Raji (cell line): ENCODE results near the gene PKD1.

ENCODE experiments used
- POLR2A ChIP-seq: IDR thresholded peaks from 2 replicates; pipeline ENCODE4 v1.6.1; 2011; ENCODE audit warnings: low read depth, low read length, control low read depth; ENCODE audit not compliant: insufficient read depth

The PKD1 gene

DNA sequence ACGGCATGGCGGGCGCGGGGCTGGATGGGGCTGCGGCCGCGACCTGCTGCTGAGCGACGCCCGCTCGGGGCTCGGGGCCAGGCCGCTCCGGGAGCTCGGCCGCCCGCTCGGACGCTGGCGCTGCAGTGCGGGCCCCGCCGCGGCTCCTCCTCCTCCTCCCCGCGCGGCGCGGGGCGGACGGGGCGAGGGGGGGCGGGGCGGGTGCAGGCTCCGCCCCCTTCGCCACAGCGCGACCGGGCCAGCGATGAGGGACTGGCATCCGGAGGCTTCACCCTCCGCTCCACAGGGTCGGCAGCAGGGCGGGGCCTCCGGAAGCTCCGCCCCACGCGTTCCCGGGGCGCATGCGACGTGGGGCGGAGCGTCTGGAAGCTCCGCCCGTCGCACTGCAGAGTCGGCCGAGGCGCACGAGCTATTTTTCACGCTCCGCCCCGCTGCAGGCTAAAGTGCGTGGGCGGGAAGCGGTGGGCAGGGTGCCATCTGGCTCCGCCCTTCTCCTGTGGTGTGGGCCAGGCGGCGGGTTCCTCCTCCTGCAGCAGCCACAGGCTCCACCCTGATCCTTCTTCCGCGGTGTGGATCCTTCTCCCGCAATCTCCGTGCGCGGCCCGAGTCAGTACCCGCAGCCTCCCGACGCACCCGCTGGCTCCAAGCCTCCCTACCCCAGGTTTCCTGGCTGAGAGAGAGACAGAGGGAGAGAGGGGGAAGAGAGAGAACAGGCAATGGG lies at the start of gene PKD1:
PKD1 (minus strand) TSS at position 129 of the 721 bp plus-strand sequence. CDS start 209 bp downstream, outside the sequence.
- TF ChIP-seq POLR2A, result peak; percentile 48

DNA sequence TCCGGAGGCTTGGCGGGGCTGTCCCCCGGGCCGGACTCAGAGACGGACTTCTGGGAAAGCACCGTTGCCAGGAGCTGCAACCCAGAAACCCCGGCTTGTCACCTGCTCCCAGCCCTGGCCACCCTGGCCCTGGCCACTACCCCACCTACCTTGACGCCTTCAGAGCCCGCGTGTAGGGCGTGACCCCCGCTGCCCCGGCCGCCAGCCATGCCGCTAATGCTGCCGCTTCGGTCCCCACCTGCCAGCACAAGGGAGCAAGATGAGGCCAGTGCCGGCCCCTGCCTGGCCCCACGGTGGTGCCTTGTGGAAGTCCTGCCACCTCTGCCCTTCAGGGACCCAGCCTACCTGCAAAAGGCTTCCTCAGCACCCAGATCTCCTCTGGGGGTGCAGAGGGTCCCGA lies 49.3 kb upstream of the PKD1 start:
- no peak for TF ChIP-seq POLR2A

DNA sequence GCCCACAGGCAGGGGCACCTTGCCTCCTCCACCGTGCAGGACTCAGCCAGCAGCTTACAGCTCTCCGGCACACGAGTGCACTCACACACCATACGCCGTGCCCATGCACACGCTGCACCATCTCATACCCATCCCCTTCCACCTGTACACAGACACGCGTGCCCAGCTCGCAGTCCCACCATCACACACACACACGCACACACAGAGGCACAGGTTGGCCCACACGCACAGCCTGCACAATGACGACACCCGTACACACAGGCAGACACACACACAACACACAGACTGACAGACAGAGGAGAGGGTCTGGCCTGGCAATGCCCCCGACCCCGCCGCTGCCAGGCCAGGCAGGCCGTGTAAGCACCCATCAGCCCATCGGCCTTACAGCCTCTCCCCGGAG lies 48.6 kb upstream of the PKD1 start:
- TF ChIP-seq POLR2A, result no peak

DNA sequence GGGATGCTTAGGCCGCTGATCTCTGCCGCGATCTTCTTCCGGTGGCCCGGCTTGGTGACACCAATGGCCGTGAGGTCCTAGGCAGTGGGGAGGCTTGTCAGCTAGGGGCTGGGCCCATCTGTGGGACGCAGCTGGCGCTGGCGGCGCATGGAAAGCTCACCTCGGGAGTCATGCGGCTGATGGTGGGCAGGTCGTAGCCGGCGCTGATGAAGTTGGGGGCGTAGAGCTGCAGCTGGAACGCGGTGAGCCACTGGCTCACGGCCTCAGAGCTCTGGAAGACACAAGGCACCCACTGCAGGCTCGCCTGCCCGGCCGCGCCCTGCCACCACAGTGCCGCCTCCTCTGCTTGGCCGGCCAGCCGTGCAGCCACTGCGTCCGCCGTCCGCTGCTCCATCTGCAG lies 48.0 kb upstream of the PKD1 start:
- TF ChIP-seq POLR2A, result no peak

DNA sequence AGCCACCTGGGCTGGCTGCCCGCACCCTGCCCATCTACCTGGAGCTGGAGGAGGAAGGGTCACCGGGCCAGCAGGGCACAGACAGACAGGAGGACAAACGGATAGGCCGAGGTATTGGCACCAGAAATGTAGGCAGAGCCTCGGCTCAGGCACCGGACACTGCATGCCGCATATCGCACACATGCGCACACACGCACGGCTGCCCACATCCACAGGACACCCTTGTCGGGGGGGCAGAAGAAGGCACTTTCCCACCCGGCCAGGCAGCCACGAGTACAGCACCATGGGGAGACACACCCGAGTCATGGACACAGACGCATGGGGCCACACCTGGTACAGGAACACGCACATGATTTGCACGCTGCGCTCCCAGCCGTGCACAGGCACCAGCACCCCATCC lies 46.3 kb upstream of the PKD1 start:
- TF ChIP-seq POLR2A, result no peak

DNA sequence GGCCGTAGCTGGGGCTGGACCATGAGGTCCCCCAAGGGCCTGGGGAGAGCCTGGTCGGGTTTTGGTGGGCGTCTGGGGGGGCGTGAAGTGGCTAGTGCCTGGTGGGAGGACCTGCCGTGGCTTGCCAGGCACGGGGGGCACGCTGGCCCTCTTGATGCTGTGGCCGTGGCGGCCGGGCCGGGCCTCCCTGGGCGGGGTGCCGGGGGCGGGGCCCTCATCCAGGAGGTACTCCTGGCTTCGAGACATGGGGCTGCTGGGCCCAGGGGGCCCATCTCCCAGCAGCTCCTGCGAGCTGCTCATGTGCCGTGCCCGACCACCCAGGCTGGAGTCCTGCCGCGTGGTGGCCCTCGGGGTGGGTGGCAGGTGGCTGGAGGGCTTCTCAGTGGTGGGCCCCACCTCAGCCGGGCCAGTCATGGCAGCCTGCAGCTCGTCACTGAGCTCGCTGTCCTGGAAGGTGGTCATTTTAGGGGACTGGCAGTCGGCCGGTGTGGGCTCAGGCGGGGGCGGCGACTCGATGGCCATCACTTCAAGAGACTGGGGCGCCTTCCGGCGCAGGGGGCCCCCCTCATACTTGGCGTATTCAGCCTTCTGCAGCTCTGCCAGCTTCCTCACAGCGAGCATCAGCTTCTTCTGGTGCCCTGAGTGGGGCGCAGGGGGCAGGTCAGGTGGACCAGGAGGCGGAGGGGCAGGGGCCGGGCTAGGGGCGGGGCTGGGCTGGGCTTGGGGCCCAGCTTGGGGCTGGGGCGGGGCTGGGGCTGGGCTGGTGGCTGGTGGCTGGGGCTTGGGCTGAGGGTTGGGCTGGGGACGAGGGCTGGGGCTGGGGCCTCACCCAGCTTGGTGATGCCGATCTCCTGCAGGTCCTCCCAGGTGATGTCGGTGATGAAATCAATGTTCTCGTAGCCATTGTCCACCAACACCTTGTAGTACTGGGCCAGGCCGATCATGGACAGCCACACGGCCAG lies 45.5 kb upstream of the PKD1 start:
- TF ChIP-seq POLR2A, result no peak

DNA sequence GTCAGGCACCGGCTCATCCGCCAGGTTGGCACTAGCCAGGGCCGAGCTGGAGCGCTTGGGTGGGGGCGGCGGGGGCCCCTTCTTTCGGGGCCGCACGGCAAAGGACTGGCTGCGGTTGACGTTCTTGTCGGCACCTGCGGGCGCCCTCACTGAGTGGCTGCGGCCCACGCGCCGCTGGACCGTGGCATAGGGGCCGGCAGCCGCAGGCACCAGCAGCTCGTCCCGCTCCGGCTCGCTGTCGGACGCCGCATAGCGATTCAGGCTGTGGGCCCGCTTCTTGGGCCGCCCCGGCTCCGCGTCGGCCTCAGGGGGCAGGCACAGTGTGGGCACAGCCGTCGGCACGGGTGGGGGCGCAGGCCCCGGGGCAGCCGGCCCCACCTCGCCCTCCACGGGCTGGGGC lies 44.8 kb upstream of the PKD1 start:
- TF ChIP-seq POLR2A, result no peak

DNA sequence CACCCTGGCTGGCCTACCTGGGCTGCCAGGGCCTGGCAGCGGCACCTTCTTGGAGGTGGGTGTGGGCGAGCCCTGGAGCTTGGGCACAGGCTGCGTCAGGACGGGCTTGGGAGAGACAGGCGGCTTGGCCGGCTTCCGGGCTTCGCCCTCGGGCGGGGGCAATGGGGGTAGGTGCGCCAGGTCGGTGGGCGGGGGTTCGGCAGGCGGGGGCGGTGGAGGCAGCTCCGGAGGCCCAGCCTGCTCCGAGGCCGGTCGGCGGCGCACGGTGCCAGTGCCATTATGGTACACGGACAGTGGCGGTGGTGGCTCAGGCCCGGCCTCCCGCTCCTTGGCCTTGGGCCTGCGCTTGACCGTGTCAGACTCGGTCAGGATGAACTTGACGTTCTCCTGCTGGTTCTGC lies 43.9 kb upstream of the PKD1 start:
- TF ChIP-seq POLR2A, result no peak

DNA sequence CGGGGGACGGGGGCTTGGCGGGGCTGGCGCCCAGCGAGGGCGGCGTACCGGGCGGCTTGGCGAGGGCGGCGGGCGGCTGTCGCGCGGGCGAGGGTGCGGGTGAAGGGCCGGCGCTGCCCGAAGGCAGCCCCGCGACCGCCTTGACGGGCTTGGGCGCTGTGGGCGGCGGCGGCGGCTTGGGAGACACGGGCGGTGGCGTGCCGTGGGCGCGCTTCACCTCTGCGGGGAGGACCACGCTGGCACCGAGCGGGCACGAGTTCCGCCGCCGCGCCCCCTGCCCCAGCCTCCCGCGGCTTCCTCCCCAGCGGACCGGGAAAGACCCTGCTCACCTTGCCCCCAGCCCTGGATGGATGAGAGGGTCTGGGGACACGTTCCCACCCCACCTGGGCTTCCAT lies 43.4 kb upstream of the PKD1 start:
- TF ChIP-seq POLR2A, result no peak

DNA sequence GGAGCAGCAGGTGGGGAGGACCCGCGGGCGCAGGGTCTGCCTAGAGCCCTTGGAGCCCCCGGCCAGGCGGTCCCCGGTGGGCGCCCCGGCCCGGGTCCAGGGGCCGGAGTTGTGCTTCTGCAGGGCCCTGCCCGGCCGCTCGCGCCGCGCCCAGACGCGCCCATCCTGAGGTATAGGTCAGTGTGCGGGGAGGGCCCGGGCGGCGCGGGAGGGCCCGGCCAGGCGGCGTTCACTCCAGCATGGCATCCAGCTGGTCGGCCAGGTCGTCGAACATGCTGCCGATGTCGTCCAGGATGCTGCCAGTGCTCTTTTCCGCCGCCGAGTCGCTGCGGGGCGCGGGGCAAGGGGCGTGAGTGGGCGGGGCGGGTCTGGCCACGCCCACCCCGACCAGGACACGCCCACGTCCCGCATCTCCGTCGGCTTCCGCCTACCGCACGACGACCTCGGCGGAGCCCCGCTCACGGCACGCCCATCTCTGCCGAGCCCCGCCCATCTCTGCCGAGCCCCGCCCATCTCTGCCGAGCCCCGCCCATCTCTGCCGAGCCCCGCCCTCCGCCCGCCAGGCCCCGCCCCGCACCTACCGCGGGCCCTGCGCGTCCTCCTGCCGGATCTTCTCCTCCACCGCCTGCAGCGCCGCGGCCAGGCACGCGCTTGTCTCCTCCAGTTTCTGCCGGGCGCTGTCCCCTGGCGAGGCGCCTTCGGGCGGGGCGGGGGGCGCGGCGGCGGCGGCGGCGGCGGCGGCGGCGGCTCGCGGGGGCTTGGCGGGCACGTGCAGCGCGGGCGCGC lies 42.8 kb upstream of the PKD1 start:
- no peak for TF ChIP-seq POLR2A

DNA sequence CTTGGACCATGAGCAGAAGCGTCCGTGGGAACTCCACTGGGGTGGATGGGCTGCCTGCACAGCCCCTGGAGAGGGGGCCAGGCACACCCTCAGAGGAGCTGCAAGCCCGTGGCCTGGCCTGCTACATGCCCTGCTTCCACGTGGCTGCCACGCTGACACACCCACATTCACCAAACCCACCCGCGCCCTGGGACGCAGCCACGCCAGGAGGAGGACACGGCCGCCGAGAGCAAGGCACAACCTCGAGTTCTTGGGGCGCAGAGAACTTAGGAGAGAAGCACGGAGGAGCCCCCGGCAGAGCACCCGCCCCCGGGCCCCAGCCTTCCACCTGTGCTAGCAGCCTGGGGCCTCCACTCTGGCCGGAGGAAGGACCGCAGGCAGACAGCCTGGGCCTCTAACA lies 41.9 kb upstream of the PKD1 start:
- no peak for TF ChIP-seq POLR2A

DNA sequence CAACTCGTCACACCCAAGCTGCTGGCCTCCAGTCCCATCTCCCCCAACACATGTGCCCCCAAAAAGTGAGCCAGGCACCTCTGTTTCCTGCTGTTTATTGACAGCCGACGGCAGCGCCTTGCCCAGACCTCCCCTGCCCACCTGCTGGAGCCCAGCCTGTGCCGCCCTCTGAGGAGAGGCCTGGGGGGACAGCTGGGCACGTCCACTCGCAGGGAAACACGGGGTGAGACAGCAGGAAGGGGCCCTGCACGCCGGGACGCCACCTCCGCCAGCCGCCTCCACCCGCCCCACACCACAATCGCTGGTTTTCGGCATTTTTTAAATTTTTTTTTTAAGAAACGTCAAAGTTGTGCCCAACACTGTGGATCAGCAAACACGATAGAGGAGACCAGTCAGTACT lies 41.4 kb upstream of the PKD1 start:
- no peak for TF ChIP-seq POLR2A

DNA sequence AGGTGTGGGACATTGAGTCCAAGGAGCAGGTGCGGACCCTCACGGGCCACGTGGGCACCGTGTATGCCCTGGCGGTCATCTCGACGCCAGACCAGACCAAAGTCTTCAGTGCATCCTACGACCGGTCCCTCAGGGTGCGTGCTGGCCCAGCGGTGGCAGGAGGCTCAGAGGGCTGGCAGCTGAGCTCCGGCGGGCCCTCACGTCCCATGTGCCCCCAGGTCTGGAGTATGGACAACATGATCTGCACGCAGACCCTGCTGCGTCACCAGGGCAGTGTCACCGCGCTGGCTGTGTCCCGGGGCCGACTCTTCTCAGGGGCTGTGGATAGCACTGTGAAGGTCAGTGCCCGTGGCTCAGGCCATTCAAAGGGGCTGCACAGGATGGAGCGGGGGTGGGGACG lies 40.3 kb upstream of the PKD1 start:
- TF ChIP-seq POLR2A, result no peak

DNA sequence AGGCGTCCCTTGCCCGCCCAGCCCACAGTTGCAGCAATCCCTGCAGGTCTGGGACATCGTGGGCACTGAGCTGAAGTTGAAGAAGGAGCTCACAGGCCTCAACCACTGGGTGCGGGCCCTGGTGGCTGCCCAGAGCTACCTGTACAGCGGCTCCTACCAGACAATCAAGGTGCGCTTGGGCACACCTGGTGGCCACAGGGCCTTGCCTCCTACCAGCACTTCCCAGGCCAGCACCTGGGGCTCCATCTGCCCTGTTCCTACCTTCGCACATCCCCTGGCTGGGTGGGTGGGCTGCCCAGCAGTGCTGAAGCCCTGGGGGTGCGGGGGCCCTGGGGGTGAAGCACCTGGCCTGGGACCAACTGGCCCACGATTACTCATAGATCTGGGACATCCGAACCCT lies 39.8 kb upstream of the PKD1 start:
- no peak for TF ChIP-seq POLR2A

DNA sequence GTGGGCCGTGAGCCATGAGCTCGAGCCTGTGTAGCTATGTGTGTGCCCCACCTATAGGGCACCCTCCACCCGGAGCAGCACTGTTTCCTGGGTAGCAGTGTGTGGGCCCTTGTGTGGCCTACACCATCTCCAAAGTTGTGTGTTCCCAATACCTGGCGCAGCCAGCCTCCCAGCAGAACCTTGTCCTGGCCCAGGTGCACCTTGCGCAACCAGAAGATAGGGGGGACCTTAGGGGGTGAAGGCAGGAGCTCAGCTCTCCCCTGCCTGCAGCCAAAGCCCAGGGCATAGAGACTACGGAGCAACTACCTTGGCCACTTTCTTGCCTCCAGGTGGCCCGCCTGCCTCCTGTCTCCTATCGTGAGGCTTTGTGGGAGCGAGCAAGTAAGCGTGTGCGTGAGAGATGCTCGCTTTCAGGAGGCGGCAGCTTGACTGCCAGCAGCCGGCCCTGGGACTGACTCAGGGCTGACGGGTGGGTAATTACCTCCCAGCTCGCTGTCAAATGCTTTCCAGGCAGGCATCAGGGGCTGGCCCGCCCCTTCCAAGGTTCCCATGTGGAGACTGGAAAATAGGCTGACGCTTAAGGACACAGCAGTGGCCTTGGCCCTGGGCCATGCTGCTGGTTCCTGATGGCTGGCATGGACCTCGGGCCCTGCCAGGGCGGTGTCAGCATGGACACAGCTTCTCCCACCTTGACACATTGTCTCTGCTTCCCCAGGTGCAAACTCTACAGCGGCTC lies 38.9 kb upstream of the PKD1 start:
- TF ChIP-seq POLR2A, result no peak
